HepG2 (cell line): ENCODE measurements around the gene MARF1. TPM values are rescaled to one million over a fixed set of nuclear protein-coding genes. Genes with fewer than 3 reads are reported as not detected.

Source experiments
- ATAC-seq: fragments of 200-7000 bp; cut with Tn5 transposase; 3 replicates; pipeline ENCODE4 v1.9.1; 2020; ENCODE audit warnings: mild to moderate bottlenecking, moderate library complexity
- BruUV-seq: library from RNA; stranded (reverse); fragments of 400-500 nt; replicated peaks from 2 replicates; lab custom pipeline; 2021; lab: Mats Ljungman, UMichigan
- CTCF ChIA-PET: fragments of 300-600 bp; formaldehyde crosslinking; extraction: SDS; loops from one replicate; lab custom pipeline; 2021; ENCODE audit warnings: low total read pairs, inconsistent platforms, low intra/inter-chr PET ratio; lab: Yijun Ruan, JAX
- POLR2A ChIA-PET: fragments of 350-600 bp; sonication (Branson Sonifier 250); formaldehyde crosslinking; loops from one replicate; lab custom pipeline; 2020; ENCODE audit warnings: antibody characterized with exemption, inconsistent platforms; lab: Yijun Ruan, JAX
- DNase-seq: peaks from one replicate; pipeline ENCODE4 v3.0.0-alpha.2; 2015; ENCODE audit warnings: low spot score
- FAIRE-seq: peaks from 3 replicates; lab custom pipeline; 2011; peaks lifted over from hg19 to GRCh38; lab: Jason Lieb, UNC
- H2AFZ ChIP-seq: one replicate; pipeline ENCODE4 v1.6.1; 2011; ENCODE audit warnings: low read length, inconsistent platforms
- H3K27ac ChIP-seq: fragments of 300-600 bp; 3 replicates; pipeline ENCODE4 v1.8.0; 2011; ENCODE audit warnings: mixed run types, mild to moderate bottlenecking, mixed read lengths, low read length, inconsistent platforms; ENCODE audit not compliant: insufficient read depth; ENCODE audit errors: extremely low read length
- H3K27me3 ChIP-seq, 2 experiments: fragments of 200-600 bp in 1 of 2; 2 replicates in 1 of 2; 3 replicates in 1 of 2; pipeline versions ENCODE4 v1.6.0 to v1.8.0; 2011; ENCODE audit warnings: low read length in 2 of 2, mild to moderate bottlenecking in 2 of 2, moderate library complexity in 2 of 2, inconsistent platforms in 1 of 2; ENCODE audit not compliant: insufficient read depth in 2 of 2, control insufficient read depth in 1 of 2
- H3K36me3 ChIP-seq, 2 experiments: fragments of 200-600 bp in 1 of 2; replicated peaks in 1 of 2; 2 replicates in 1 of 2; 3 replicates in 1 of 2; pipeline versions ENCODE4 v1.5.1 to v1.8.0; 2011; ENCODE audit warnings: low read length in 2 of 2, inconsistent platforms in 1 of 2; ENCODE audit not compliant: insufficient read depth in 2 of 2, control insufficient read depth in 1 of 2
- H3K4me1 ChIP-seq: 2 replicates; pipeline ENCODE4 v1.5.1; 2012; ENCODE audit warnings: low read length, inconsistent platforms; ENCODE audit not compliant: insufficient read depth
- H3K4me2 ChIP-seq: 2 replicates; pipeline ENCODE4 v1.6.0; 2011; ENCODE audit warnings: low read depth, low read length, inconsistent platforms
- H3K4me3 ChIP-seq, 3 experiments: fragments of 200-600 bp in 1 of 3; sonication (generic), shearing (Covaris generic) in 1 of 3; replicated peaks in 1 of 3; 2 replicates each; pipeline ENCODE4 v1.5.1; 2011 to 2016; ENCODE audit warnings: low read length in 3 of 3, inconsistent platforms in 2 of 3, low read depth in 2 of 3, mild to moderate bottlenecking in 2 of 3, control low read depth in 1 of 3, mixed read lengths in 1 of 3; ENCODE audit not compliant: insufficient read depth in 1 of 3
- H3K79me2 ChIP-seq: one replicate; pipeline ENCODE4 v1.6.1; 2011; ENCODE audit warnings: low read length, inconsistent platforms; ENCODE audit not compliant: insufficient read depth
- H3K9ac ChIP-seq: 2 replicates; pipeline ENCODE4 v1.6.0; 2011; ENCODE audit warnings: mild to moderate bottlenecking, low read depth, low read length, inconsistent platforms; ENCODE audit not compliant: insufficient read depth
- H3K9me3 ChIP-seq: 2 replicates; pipeline ENCODE4 v1.5.1; 2012; ENCODE audit warnings: mild to moderate bottlenecking, low read length
- H4K20me1 ChIP-seq: 2 replicates; pipeline ENCODE4 v1.6.0; 2011; ENCODE audit warnings: inconsistent platforms, mild to moderate bottlenecking, low read length, moderate library complexity; ENCODE audit not compliant: insufficient read depth
- ASH2L ChIP-seq: fragments of 300-600, 200-600 bp; sonication (generic); IDR thresholded peaks from 2 replicates; pipeline ENCODE4 v1.7.0; 2017; ENCODE audit warnings: low read depth, mild to moderate bottlenecking, moderate library complexity, mixed read lengths, low read length; ENCODE audit not compliant: insufficient read length
- ATRX ChIP-seq: sonication (generic); formaldehyde crosslinking; IDR thresholded peaks from 2 replicates; pipeline ENCODE4 v1.4.0; 2020; ENCODE audit warnings: missing genetic modification reagents, borderline replicate concordance
- GZF1 ChIP-seq: sonication (generic); formaldehyde crosslinking; IDR thresholded peaks from 2 replicates; pipeline ENCODE4 v1.5.1; 2020; ENCODE audit warnings: mild to moderate bottlenecking, missing genetic modification reagents
- MEIS1 ChIP-seq: sonication (generic); formaldehyde crosslinking; IDR thresholded peaks from 2 replicates; pipeline ENCODE4 v1.9.0; 2021; ENCODE audit warnings: mild to moderate bottlenecking, missing genetic modification reagents, moderate library complexity, borderline replicate concordance
- MTA3 ChIP-seq: sonication (generic); formaldehyde crosslinking; IDR thresholded peaks from 2 replicates; pipeline ENCODE4 v1.4.0; 2020; ENCODE audit warnings: missing genetic modification reagents
- NONO ChIP-seq, 2 experiments: fragments of 450-650 bp in 1 of 2; sonication (generic) in 1 of 2; formaldehyde crosslinking in 1 of 2; IDR thresholded peaks in 1 of 2; conservative IDR thresholded peaks in 1 of 2; 2 replicates each; pipeline versions ENCODE4 v1.6.1 to v1.8.0; 2017 to 2022; ENCODE audit warnings: mild to moderate bottlenecking in 1 of 2, missing genetic modification reagents in 1 of 2, moderate library complexity in 1 of 2
- RFX5 ChIP-seq: IDR thresholded peaks from 2 replicates; pipeline ENCODE4 v1.6.1; 2011; ENCODE audit warnings: low read depth, low read length, improper control_type of control experiment
- SMAD3 ChIP-seq: sonication (generic); formaldehyde crosslinking; IDR thresholded peaks from 2 replicates; pipeline ENCODE4 v1.4.0; 2020; ENCODE audit warnings: missing genetic modification reagents
- SMC3 ChIP-seq: IDR thresholded peaks from 2 replicates; pipeline ENCODE4 v1.6.1; 2011; ENCODE audit warnings: low read length, improper control_type of control experiment
- TEAD3 ChIP-seq: optimal IDR thresholded peaks from 2 replicates; pipeline ENCODE3; 2016; ENCODE audit warnings: borderline replicate concordance
- TOPORS ChIP-seq: sonication (generic); formaldehyde crosslinking; IDR thresholded peaks from 2 replicates; pipeline ENCODE4 v1.8.0; 2023; ENCODE audit warnings: mild to moderate bottlenecking, missing genetic modification reagents
- ZFP41 ChIP-seq: sonication (generic); formaldehyde crosslinking; IDR thresholded peaks from 2 replicates; pipeline ENCODE4 v1.4.0; 2020; ENCODE audit warnings: mild to moderate bottlenecking, missing genetic modification reagents, borderline replicate concordance
- ZGPAT ChIP-seq: IDR thresholded peaks from 2 replicates; pipeline ENCODE4 v1.6.1; 2016; ENCODE audit warnings: mild to moderate bottlenecking
- ZNF160 ChIP-seq: sonication (generic); formaldehyde crosslinking; IDR thresholded peaks from 2 replicates; pipeline ENCODE4 v1.8.0; 2022; ENCODE audit warnings: mild to moderate bottlenecking, inconsistent platforms, missing genetic modification reagents
- ZNF263 ChIP-seq: sonication (generic); formaldehyde crosslinking; IDR thresholded peaks from 2 replicates; pipeline ENCODE4 v1.4.0; 2020; ENCODE audit warnings: missing genetic modification reagents
- ZNF343 ChIP-seq: sonication (generic); formaldehyde crosslinking; IDR thresholded peaks from 2 replicates; pipeline ENCODE4 v1.4.0; 2020; ENCODE audit warnings: mild to moderate bottlenecking, missing genetic modification reagents
- ZNF496 ChIP-seq: sonication (generic); formaldehyde crosslinking; IDR thresholded peaks from 2 replicates; pipeline ENCODE4 v1.8.1; 2023; ENCODE audit warnings: mild to moderate bottlenecking, moderate library complexity, missing genetic modification reagents; ENCODE audit not compliant: insufficient replicate concordance
- ZNF746 ChIP-seq: sonication (generic); formaldehyde crosslinking; IDR thresholded peaks from 2 replicates; pipeline ENCODE4 v1.8.0; 2022; ENCODE audit warnings: mild to moderate bottlenecking, missing genetic modification reagents
- ZNF816 ChIP-seq: sonication (generic); formaldehyde crosslinking; IDR thresholded peaks from 2 replicates; pipeline ENCODE4 v1.8.0; 2022; ENCODE audit warnings: missing genetic modification reagents, mild to moderate bottlenecking, borderline replicate concordance
- ZSCAN9 ChIP-seq: IDR thresholded peaks from 2 replicates; pipeline ENCODE4 v1.6.1; 2016; ENCODE audit warnings: borderline replicate concordance
- WGBS: methylation state at CpG from one replicate; pipeline ENCODE4 v1.1.6; 2017; ENCODE audit warnings: low lambda C conversion rate; 5-methylcytosine and 5-hydroxymethylcytosine counted together
- in situ Hi-C: cut with HindIII; loops from 2 replicates; pipeline ENCODE4 v1.10.0; 2017; ENCODE audit warnings: low pct_unique_long_range_greater_than_20kb; ENCODE audit not compliant: extremely low pct_ligation_motif_present
- intact Hi-C: fragments of 100-400 bp; cut with micrococcal nuclease; formaldehyde crosslinking; loops from one replicate; pipeline ENCODE4 v1.10.0; 2022; ENCODE audit not compliant: unreplicated experiment
- polyA plus RNA-seq, 8 experiments: library from polyadenylated mRNA; depleted of rRNA in 3 of 8; stranded (reverse) in 7 of 8; unstranded in 1 of 8; fragments of >200 nt; fragmentation: Illumina TruSeq in 4 of 8; extraction: Trizol in 4 of 8; gene quantifications; 2 replicates each; pipeline versions ENCODE4 v1.2.1 to v1.2.3, GENCODE V29; 2011 to 2016; ENCODE audit warnings: low read depth in 4 of 8, missing spikeins in 1 of 8, mixed read lengths in 1 of 8; ENCODE audit not compliant: insufficient read depth in 1 of 8
- total RNA-seq, 5 experiments: library from RNA; depleted of rRNA; stranded (reverse); fragments of >200 nt; fragmentation: Illumina TruSeq; extraction: Trizol; gene quantifications; 2 replicates each; pipeline ENCODE4 v1.2.3, GENCODE V29; 2016; ENCODE audit warnings: low read depth in 1 of 5
- TF ChIP-seq, protein P1 (sequence below): sonication (generic); formaldehyde crosslinking; IDR thresholded peaks from 2 replicates; pipeline ENCODE4 v1.4.0; 2020; ENCODE audit warnings: missing genetic modification reagents
- TF ChIP-seq, protein P2 (sequence below): sonication (generic); formaldehyde crosslinking; IDR thresholded peaks from 2 replicates; pipeline ENCODE4 v1.8.1; 2023; ENCODE audit warnings: mild to moderate bottlenecking, missing genetic modification reagents, borderline replicate concordance
- TF ChIP-seq, protein P3 (sequence below): sonication (generic); formaldehyde crosslinking; IDR thresholded peaks from 2 replicates; pipeline ENCODE4 v1.5.1; 2020; ENCODE audit warnings: mild to moderate bottlenecking, missing genetic modification reagents, borderline replicate concordance

MARF1 gene
- total and polyA plus RNA-seq, 2 of the 13 experiments (the other 11 are each of a cell fraction or from before 2014, with no cell fraction given), result 8.7 to 20.7 TPM

DNA sequence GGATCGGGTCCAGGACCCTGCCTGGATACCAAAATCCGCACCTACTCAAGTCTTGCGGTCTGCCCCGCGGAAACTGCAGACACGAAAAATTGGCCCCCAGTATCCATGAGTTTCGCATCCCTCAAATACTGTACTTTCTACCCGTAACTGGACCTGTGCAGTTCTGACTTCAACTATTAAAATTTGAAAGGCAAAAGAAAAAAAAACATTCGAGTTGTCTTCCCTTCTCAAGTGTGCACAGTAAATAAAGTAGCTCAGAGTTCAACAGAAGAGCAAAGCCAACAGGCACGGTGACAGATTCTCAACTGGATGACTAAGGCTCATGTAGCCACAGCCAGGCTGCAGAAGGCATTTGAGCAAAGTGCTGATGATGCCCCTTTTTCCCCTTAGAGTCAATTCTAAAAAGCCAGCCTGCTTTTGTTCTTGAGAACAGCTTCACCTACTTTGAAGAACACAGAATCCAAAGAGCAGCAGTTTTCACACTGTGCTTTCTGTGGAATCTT is 32.5 kb downstream of the MARF1 start (continued):
- TF ChIP-seq GZF1, result peak; percentile 59; the same call in 1 of the 2 replicates
- no peak for TF ChIP-seq ZNF746
- no peak for TF ChIP-seq RFX5
- TF ChIP-seq ATRX, result no peak
- TF ChIP-seq TOPORS (CRISPR knock-in tag), result peak; percentile 62; the same call in 1 of the 2 replicates
- TF ChIP-seq SMAD3 (CRISPR knock-in tag), result peak; percentile 16; the same call in 1 of the 2 replicates
- TF ChIP-seq ZNF496 (CRISPR knock-in tag), result no peak
- no peak for TF ChIP-seq ZNF160 (CRISPR knock-in tag)
- peak; percentile 72 for TF ChIP-seq ASH2L
- TF ChIP-seq SMC3, result peak; percentile 45
- no peak for TF ChIP-seq NONO (IDR thresholded peaks at IDR 0.05)
- TF ChIP-seq NONO (CRISPR knock-in tag; conservative IDR thresholded peaks at IDR 0.05), result 0 out of 2 replicates have a peak, but pooled peaks have one; percentile 27
- peak; percentile 95; the same call in 1 of the 2 replicates for TF ChIP-seq MEIS1 (CRISPR knock-in tag)
- peak; percentile 63; the same call in 1 of the 2 replicates for TF ChIP-seq ZSCAN9
- TF ChIP-seq, protein P1, sequence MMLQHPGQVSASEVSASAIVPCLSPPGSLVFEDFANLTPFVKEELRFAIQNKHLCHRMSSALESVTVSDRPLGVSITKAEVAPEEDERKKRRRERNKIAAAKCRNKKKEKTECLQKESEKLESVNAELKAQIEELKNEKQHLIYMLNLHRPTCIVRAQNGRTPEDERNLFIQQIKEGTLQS (CRISPR knock-in tag), result peak; percentile 19; the same call in 1 of the 2 replicates

- Histone ChIP-seq H3K27ac (peak overlapping the region; percentile 58), H3K4me1 (peaks cover 74% of the 10 kb centered on the region), H3K9ac (no peak overlapping the region), H3K27me3 (no peaks in the 10 kb centered on the region), H4K20me1 (no peaks in the 10 kb centered on the region), H3K36me3 (peaks cover 25 to 42% of the 10 kb centered on the region in 2 experiments), H3K79me2 (no peaks in the 10 kb centered on the region), H2AFZ (no peak overlapping the region), H3K4me3 (no peak overlapping the region), H3K9me3 (no peaks in the 10 kb centered on the region), H3K4me2 (no peak overlapping the region)
- WGBS, result 90% methylated on average over 6 of the region's 6 CpGs
- BruUV-seq, result no TSS peak
- POLR2A ChIA-PET, result interaction anchor here (2.3 to 6.0 kb wide), 4 partner anchors 18 to 34 kb away, joined by 10 to 89 read pairs (median 52); partner anchors contain the start of gene MARF1
- no peak for ATAC-seq
- FAIRE-seq, result no peak
- no peak for DNase-seq
- in situ Hi-C loops (no loop called here), intact Hi-C loops (loop anchor here (2.0 kb wide), 1 partner anchor 18 kb away; no protein-coding TSS in a partner anchor)
- CTCF ChIA-PET, result no interaction called here
- no peak for TF ChIP-seq ZFP41 (CRISPR knock-in tag)
- no peak for TF ChIP-seq MTA3 (CRISPR knock-in tag)
- no peak for TF ChIP-seq ZGPAT (CRISPR knock-in tag)
- TF ChIP-seq, protein P2, sequence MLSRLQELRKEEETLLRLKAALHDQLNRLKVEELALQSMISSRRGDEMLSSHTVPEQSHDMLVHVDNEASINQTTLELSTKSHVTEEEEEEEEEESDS, result no peak
- TF ChIP-seq, protein P3, sequence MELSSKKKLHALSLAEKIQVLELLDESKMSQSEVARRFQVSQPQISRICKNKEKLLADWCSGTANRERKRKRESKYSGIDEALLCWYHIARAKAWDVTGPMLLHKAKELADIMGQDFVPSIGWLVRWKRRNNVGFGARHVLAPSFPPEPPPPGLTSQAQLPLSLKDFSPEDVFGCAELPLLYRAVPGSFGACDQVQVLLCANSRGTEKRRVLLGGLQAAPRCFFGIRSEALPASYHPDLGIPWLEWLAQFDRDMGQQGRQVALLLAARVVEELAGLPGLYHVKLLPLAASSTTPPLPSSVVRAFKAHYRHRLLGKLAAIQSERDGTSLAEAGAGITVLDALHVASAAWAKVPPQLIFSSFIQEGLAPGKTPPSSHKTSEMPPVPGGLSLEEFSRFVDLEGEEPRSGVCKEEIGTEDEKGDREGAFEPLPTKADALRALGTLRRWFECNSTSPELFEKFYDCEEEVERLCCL (CRISPR knock-in tag), result no peak
- no peak for TF ChIP-seq TEAD3 (CRISPR knock-in tag)
- no peak for TF ChIP-seq ZNF263 (CRISPR knock-in tag)
- no peak for TF ChIP-seq ZNF343 (CRISPR knock-in tag)
- TF ChIP-seq ZNF816 (CRISPR knock-in tag), result no peak
Observed at GRCh38 chr16:15609286-15609649, 33.7 kb downstream of the MARF1 start.
